ENCODE measurements around the gene RAC2.

DNA sequence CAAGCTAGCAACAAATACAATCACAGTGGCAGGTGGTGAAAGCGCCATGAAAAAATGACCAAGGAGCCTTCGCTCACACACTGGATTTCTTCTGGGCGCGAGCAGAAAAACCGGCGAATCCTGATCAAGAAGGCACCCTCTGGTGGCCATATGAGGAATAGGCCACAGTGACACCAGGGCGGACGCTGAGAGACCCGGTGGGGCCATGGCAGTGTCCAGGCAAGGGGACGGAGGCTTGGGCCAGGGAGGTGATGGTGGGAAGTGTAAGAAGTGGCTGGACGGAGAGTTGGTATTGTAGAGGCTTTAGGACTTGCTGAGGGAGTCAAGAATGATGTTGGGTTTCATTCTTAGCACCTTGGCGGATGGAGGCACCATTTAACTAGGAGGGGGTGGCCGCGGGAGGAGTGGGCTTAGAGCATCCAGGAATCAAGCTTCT is 16.9 kb upstream of the RAC2 start:
- TF ChIP-seq, protein P1, sequence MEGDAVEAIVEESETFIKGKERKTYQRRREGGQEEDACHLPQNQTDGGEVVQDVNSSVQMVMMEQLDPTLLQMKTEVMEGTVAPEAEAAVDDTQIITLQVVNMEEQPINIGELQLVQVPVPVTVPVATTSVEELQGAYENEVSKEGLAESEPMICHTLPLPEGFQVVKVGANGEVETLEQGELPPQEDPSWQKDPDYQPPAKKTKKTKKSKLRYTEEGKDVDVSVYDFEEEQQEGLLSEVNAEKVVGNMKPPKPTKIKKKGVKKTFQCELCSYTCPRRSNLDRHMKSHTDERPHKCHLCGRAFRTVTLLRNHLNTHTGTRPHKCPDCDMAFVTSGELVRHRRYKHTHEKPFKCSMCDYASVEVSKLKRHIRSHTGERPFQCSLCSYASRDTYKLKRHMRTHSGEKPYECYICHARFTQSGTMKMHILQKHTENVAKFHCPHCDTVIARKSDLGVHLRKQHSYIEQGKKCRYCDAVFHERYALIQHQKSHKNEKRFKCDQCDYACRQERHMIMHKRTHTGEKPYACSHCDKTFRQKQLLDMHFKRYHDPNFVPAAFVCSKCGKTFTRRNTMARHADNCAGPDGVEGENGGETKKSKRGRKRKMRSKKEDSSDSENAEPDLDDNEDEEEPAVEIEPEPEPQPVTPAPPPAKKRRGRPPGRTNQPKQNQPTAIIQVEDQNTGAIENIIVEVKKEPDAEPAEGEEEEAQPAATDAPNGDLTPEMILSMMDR (IDR thresholded peaks at IDR 0.05), result peak; percentile 65 to 91 (median 69)
- TF ChIP-seq EP300 (IDR thresholded peaks at IDR 0.05), result no peak
- no peak for TF ChIP-seq POLR2A (IDR thresholded peaks at IDR 0.05; ENCODE audit: low read depth)

Measured in esophagus muscularis mucosa (tissue), 4 donors.